H1 (cell line): ENCODE results near the gene ATP7B. TPM values are rescaled to one million over a fixed set of nuclear protein-coding genes. Genes with fewer than 3 reads are reported as not detected.

Experiments
- CTCF ChIA-PET: fragments of 300-600 bp; sonication (Branson Sonifier 250); formaldehyde crosslinking; loops from one replicate; lab custom pipeline; 2021; ENCODE audit not compliant: partially characterized antibody; lab: Charles Lee
- POLR2A ChIA-PET: fragments of 300-600 bp; sonication (Branson Sonifier 250); formaldehyde crosslinking; loops from one replicate; lab custom pipeline; 2021; ENCODE audit warnings: inconsistent platforms; ENCODE audit not compliant: partially characterized antibody; lab: Charles Lee
- DNase-seq, 2 experiments: peaks; one replicate each; pipeline versions ENCODE4 v3.0.0 to v3.0.0-alpha.2; 2010 to 2022; ENCODE audit warnings: low spot score in 2 of 2, low read depth in 1 of 2, mixed read lengths in 1 of 2
- FAIRE-seq: peaks from 2 replicates; lab custom pipeline; 2011; peaks lifted over from hg19 to GRCh38; lab: Jason Lieb, UNC
- H2AFZ ChIP-seq: 2 replicates; pipeline ENCODE4 v1.8.1; 2012; ENCODE audit warnings: low read length, inconsistent platforms
- H2AK5ac ChIP-seq: 2 replicates; pipeline ENCODE4 v1.6.1; 2013; ENCODE audit warnings: low read depth, low read length
- H2BK120ac ChIP-seq: replicated peaks from 2 replicates; pipeline ENCODE3; 2013; ENCODE audit warnings: low read depth, low read length, inconsistent platforms
- H2BK12ac ChIP-seq: 2 replicates; pipeline ENCODE4 v1.6.1; 2013; ENCODE audit warnings: low read depth, low read length
- H2BK15ac ChIP-seq: 2 replicates; pipeline ENCODE4 v1.6.1; 2013; ENCODE audit warnings: low read length
- H2BK20ac ChIP-seq: 2 replicates; pipeline ENCODE4 v1.6.1; 2013; ENCODE audit warnings: low read length
- H2BK5ac ChIP-seq: 2 replicates; pipeline ENCODE4 v1.6.1; 2013; ENCODE audit warnings: low read depth, low read length
- H3K14ac ChIP-seq: 2 replicates; pipeline ENCODE4 v1.6.1; 2013; ENCODE audit warnings: inconsistent platforms; ENCODE audit not compliant: insufficient read length
- H3K18ac ChIP-seq: 2 replicates; pipeline ENCODE4 v1.6.1; 2013; ENCODE audit warnings: low read length; ENCODE audit errors: extremely low read depth
- H3K23ac ChIP-seq: 2 replicates; pipeline ENCODE4 v1.6.1; 2013; ENCODE audit warnings: inconsistent platforms; ENCODE audit not compliant: insufficient read length
- H3K23me2 ChIP-seq: 2 replicates; pipeline ENCODE4 v1.6.1; 2013; ENCODE audit warnings: low read depth, low read length
- H3K27ac ChIP-seq: 2 replicates; pipeline ENCODE4 v1.6.1; 2011; ENCODE audit warnings: low read depth, low read length, inconsistent platforms
- H3K27me3 ChIP-seq, 4 experiments: replicated peaks in 1 of 4; 1 replicate in 1 of 4; 2 replicates in 3 of 4; pipeline versions ENCODE4 v1.6.1 to v1.8.1; 2011 to 2013; ENCODE audit warnings: low read length in 3 of 4, mild to moderate bottlenecking in 3 of 4, inconsistent platforms in 2 of 4, mixed read lengths in 2 of 4, moderate library complexity in 1 of 4; ENCODE audit not compliant: control insufficient read depth in 3 of 4, insufficient read depth in 3 of 4; ENCODE audit errors: extremely low read depth in 1 of 4
- H3K36me3 ChIP-seq, 4 experiments: 2 replicates each; pipeline versions ENCODE4 v1.6.1 to v1.8.1; 2011 to 2013; ENCODE audit warnings: mild to moderate bottlenecking in 4 of 4, low read length in 3 of 4, moderate library complexity in 2 of 4, control low read depth in 1 of 4, inconsistent platforms in 1 of 4; ENCODE audit not compliant: insufficient read depth in 4 of 4, control insufficient read depth in 2 of 4
- H3K4ac ChIP-seq: replicated peaks from 2 replicates; pipeline ENCODE3; 2013; ENCODE audit warnings: low read length, low read depth, mixed read lengths, inconsistent platforms; ENCODE audit not compliant: insufficient read length
- H3K4me1 ChIP-seq, 4 experiments: replicated peaks in 1 of 4; 1 replicate in 1 of 4; 2 replicates in 3 of 4; pipeline versions ENCODE4 v1.6.1 to v1.8.1; 2011 to 2013; ENCODE audit warnings: low read length in 3 of 4, inconsistent platforms in 2 of 4, mixed read lengths in 1 of 4; ENCODE audit not compliant: insufficient read depth in 4 of 4, control insufficient read depth in 3 of 4
- H3K4me2 ChIP-seq, 2 experiments: 2 replicates each; pipeline versions ENCODE4 v1.6.1 to v1.8.1; 2011 to 2013; ENCODE audit warnings: low read depth in 2 of 2, low read length in 2 of 2, control low read depth in 1 of 2, inconsistent platforms in 1 of 2, mild to moderate bottlenecking in 1 of 2; ENCODE audit not compliant: insufficient read depth in 1 of 2
- H3K4me3 ChIP-seq, 4 experiments: fragments of 200-600, 300-600 bp in 1 of 4; sonication (generic), shearing (Covaris generic), sonication (Bioruptor Twin) in 1 of 4; 2 replicates each; pipeline versions ENCODE4 v1.5.1 to v1.8.1; 2011 to 2016; ENCODE audit warnings: low read length in 4 of 4, low read depth in 3 of 4, control low read depth in 2 of 4, inconsistent platforms in 2 of 4, mild to moderate bottlenecking in 2 of 4, mixed read lengths in 1 of 4, moderate library complexity in 1 of 4; ENCODE audit not compliant: insufficient read depth in 2 of 4; ENCODE audit errors: extremely low read depth in 1 of 4
- H3K56ac ChIP-seq: replicated peaks from 2 replicates; pipeline ENCODE3; 2013; ENCODE audit warnings: low read depth, mild to moderate bottlenecking, mixed read lengths, low read length, inconsistent platforms; ENCODE audit not compliant: insufficient read length
- H3K79me1 ChIP-seq: 2 replicates; pipeline ENCODE4 v1.6.1; 2013; ENCODE audit warnings: low read depth, low read length, control low read depth
- H3K79me2 ChIP-seq, 2 experiments: 2 replicates each; pipeline versions ENCODE4 v1.6.1 to v1.8.1; 2012 to 2013; ENCODE audit warnings: low read length in 2 of 2, mild to moderate bottlenecking in 2 of 2, inconsistent platforms in 1 of 2; ENCODE audit not compliant: insufficient read depth in 2 of 2, control insufficient read depth in 1 of 2
- H3K9ac ChIP-seq, 4 experiments: replicated peaks in 1 of 4; 1 replicate in 1 of 4; 2 replicates in 3 of 4; pipeline versions ENCODE4 v1.6.1 to v1.8.1; 2011 to 2013; ENCODE audit warnings: low read depth in 3 of 4, low read length in 3 of 4, control low read depth in 2 of 4, mild to moderate bottlenecking in 2 of 4, moderate library complexity in 2 of 4, inconsistent platforms in 1 of 4; ENCODE audit errors: extremely low read depth in 1 of 4
- H3K9me3 ChIP-seq, 2 experiments: 2 replicates each; pipeline versions ENCODE4 v1.6.1 to v1.8.1; 2012 to 2013; ENCODE audit warnings: mild to moderate bottlenecking in 2 of 2, moderate library complexity in 2 of 2, control low read depth in 1 of 2, inconsistent platforms in 1 of 2, low read depth in 1 of 2, low read length in 1 of 2, mixed read lengths in 1 of 2; ENCODE audit not compliant: insufficient read depth in 2 of 2
- H4K20me1 ChIP-seq, 2 experiments: replicated peaks in 1 of 2; 2 replicates each; pipeline versions ENCODE3 to v1.8.1; 2011 to 2013; ENCODE audit warnings: inconsistent platforms in 2 of 2, low read length in 2 of 2, mild to moderate bottlenecking in 1 of 2; ENCODE audit not compliant: insufficient read depth in 2 of 2, control insufficient read depth in 1 of 2
- H4K5ac ChIP-seq: 2 replicates; pipeline ENCODE4 v1.6.1; 2013; ENCODE audit warnings: low read length, low read depth, mixed read lengths, inconsistent platforms; ENCODE audit not compliant: insufficient read length
- H4K8ac ChIP-seq: 2 replicates; pipeline ENCODE4 v1.8.0; 2013; ENCODE audit warnings: mild to moderate bottlenecking, moderate library complexity, low read length, inconsistent platforms; ENCODE audit not compliant: insufficient read depth; ENCODE audit errors: extremely low read depth
- H4K91ac ChIP-seq: replicated peaks from 2 replicates; pipeline ENCODE3; 2013; ENCODE audit warnings: low read length, mixed read lengths, inconsistent platforms; ENCODE audit not compliant: insufficient read length
- BCL11A ChIP-seq, 2 experiments: IDR thresholded peaks; one replicate each; pipeline ENCODE4 v1.6.1; 2011; ENCODE audit warnings: low read depth in 2 of 2, low read length in 2 of 2, mild to moderate bottlenecking in 2 of 2
- CHD2 ChIP-seq: IDR thresholded peaks from 2 replicates; pipeline ENCODE4 v1.6.1; 2012; ENCODE audit warnings: low read length, improper control_type of control experiment
- GTF2F1 ChIP-seq: IDR thresholded peaks from 2 replicates; pipeline ENCODE4 v1.6.1; 2012; ENCODE audit warnings: low read depth, low read length, improper control_type of control experiment, borderline replicate concordance
- HDAC2 ChIP-seq, 2 experiments: fragments of 300-600 bp in 1 of 2; sonication (generic) in 1 of 2; IDR thresholded peaks; 2 replicates each; pipeline ENCODE4 v1.6.1; 2011 to 2012; ENCODE audit warnings: low read depth in 2 of 2, low read length in 2 of 2, mild to moderate bottlenecking in 2 of 2, moderate library complexity in 2 of 2, borderline replicate concordance in 1 of 2, inconsistent platforms in 1 of 2
- HDAC6 ChIP-seq: IDR thresholded peaks from one replicate; pipeline ENCODE4 v1.7.1; 2012; ENCODE audit warnings: low read depth, mild to moderate bottlenecking, inconsistent platforms, low read length, moderate library complexity
- JUN ChIP-seq: IDR thresholded peaks from 2 replicates; pipeline ENCODE4 v1.6.1; 2011; ENCODE audit warnings: low read depth, mild to moderate bottlenecking, improper control_type of control experiment, low read length
- JUND ChIP-seq: IDR thresholded peaks from 2 replicates; pipeline ENCODE4 v1.6.1; 2011; ENCODE audit warnings: mild to moderate bottlenecking, improper control_type of control experiment, low read length
- MAFK ChIP-seq: IDR thresholded peaks from 2 replicates; pipeline ENCODE4 v1.6.1; 2012; ENCODE audit warnings: low read depth, mild to moderate bottlenecking, improper control_type of control experiment, low read length
- MAX ChIP-seq: IDR thresholded peaks from 2 replicates; pipeline ENCODE4 v1.6.1; 2012; ENCODE audit warnings: inconsistent platforms
- POU5F1 ChIP-seq: IDR thresholded peaks from 2 replicates; pipeline ENCODE4 v1.6.1; 2011; ENCODE audit warnings: low read depth, mild to moderate bottlenecking, low read length, moderate library complexity
- SIN3A ChIP-seq, 2 experiments: IDR thresholded peaks in 1 of 2; conservative IDR thresholded peaks in 1 of 2; 2 replicates each; pipeline ENCODE4 v1.6.1; 2011 to 2012; ENCODE audit warnings: low read length in 2 of 2, improper control_type of control experiment in 1 of 2, low read depth in 1 of 2, mild to moderate bottlenecking in 1 of 2
- SP2 ChIP-seq: IDR thresholded peaks from 2 replicates; pipeline ENCODE4 v1.6.1; 2012; ENCODE audit warnings: mild to moderate bottlenecking, low read length, inconsistent platforms
- SUZ12 ChIP-seq: fragments of 200-600 bp; sonication (generic); IDR thresholded peaks from 2 replicates; pipeline ENCODE4 v1.6.1; 2012; ENCODE audit warnings: mild to moderate bottlenecking, inconsistent platforms, low read length, moderate library complexity, mixed read lengths
- WGBS, 2 experiments: shearing (Covaris generic) in 1 of 2; methylation state at CpG; one replicate each; pipeline versions ENCODE4 v1.1.6 to v1.1.7; 2013 to 2015; ENCODE audit warnings: low lambda C conversion rate in 2 of 2, mixed read lengths in 2 of 2, inconsistent platforms in 1 of 2, low coverage in 1 of 2, missing lambda C conversion rate in 1 of 2; ENCODE audit not compliant: insufficient replicate concordance in 2 of 2, insufficient coverage in 1 of 2, insufficient read length in 1 of 2; ENCODE audit errors: extremely low coverage in 1 of 2, missing lambda C conversion rate in 1 of 2; 5-methylcytosine and 5-hydroxymethylcytosine counted together
- polyA plus RNA-seq, 7 experiments: library from polyadenylated mRNA; depleted of rRNA in 3 of 7; stranded (reverse) in 5 of 7; unstranded in 2 of 7; fragments of >200 nt in 5 of 7; fragments of 200-250 nt in 2 of 7; gene quantifications; 1 replicate in 5 of 7; 2 replicates in 1 of 7; 4 replicates in 1 of 7; pipeline versions ENCODE4 v1.2.1 to v1.2.3, GENCODE V29; 2011 to 2013; ENCODE audit warnings: missing spikeins in 2 of 7, mixed read lengths in 2 of 7
- total RNA-seq: library from RNA; stranded (reverse); fragmentation: NEBNext Ultra II Directional; extraction: Animal tissue kit (Norgen Biotek cat#: 25700); gene quantifications from 2 replicates; pipeline ENCODE4 v1.2.1, GENCODE V29; 2021

Gene ATP7B
- total and polyA plus RNA-seq, 2 of the 8 experiments (the other 6 are each of a cell fraction or from before 2014, with no cell fraction given): 4.1 to 9.2 TPM

GRCh38 chr13:51999510-51999911, 11.7 kb downstream of the ATP7B start:
- POLR2A ChIA-PET: interaction anchor here (1.2 kb wide), 1 partner anchor 13 kb away, joined by 5 read pairs; the partner anchor contains the start of gene ALG11
- H3K4me2 ChIP-seq: peak overlapping the region in 1 of 2 experiments; percentile 43; a peak in 1 of 4 replicates
- H2BK12ac ChIP-seq: peak overlapping the region; percentile 0; the same call in 1 of the 2 replicates
- no peak for TF ChIP-seq SP2
- TF ChIP-seq HDAC2 (IDR thresholded peaks at IDR 0.05; ENCODE audit: borderline replicate concordance in 1 of 2, low read depth in 2 of 2, low read length in 2 of 2): no peak
- no peak for TF ChIP-seq JUN
- TF ChIP-seq POU5F1: no peak
- TF ChIP-seq SIN3A (conservative IDR thresholded peaks at IDR 0.05 in 1 of 2, IDR thresholded peaks at IDR 0.05 in 1 of 2; ENCODE audit: low read depth in 1 of 2, low read length in 2 of 2): no peak
- TF ChIP-seq MAX: no peak
- no peak for TF ChIP-seq BCL11A (IDR thresholded peaks at IDR 0.05; ENCODE audit: low read depth in 2 of 2, low read length in 2 of 2)
- TF ChIP-seq GTF2F1: no peak
- no peak for TF ChIP-seq HDAC6
- no peak for TF ChIP-seq CHD2
- TF ChIP-seq SUZ12: no peak
- no peak for TF ChIP-seq MAFK
- TF ChIP-seq JUND: no peak

More at GRCh38 chr13:51999510-51999911, 11.7 kb downstream of the ATP7B start:
- Histone ChIP-seq H3K36me3 (no peaks in the 10 kb centered on the region), H3K79me2 (no peaks in the 10 kb centered on the region), H3K56ac (no peak overlapping the region), H4K8ac (no peak overlapping the region; the same call in 1 of the 2 replicates), H3K4me1 (peaks cover 0 to 19% (median 14%) of the 10 kb centered on the region in 4 experiments; a peak in 5 of 7 replicates), H3K4me3 (no peak overlapping the region), H3K9me3 (no peaks in the 10 kb centered on the region), H3K4ac (no peak overlapping the region), H2BK20ac (no peak overlapping the region), H2BK15ac (0 out of 2 replicates have a peak overlapping the region, but pooled peaks have one; percentile 1), H4K20me1 (no peaks in the 10 kb centered on the region), H3K14ac (no peak overlapping the region), H3K27me3 (no peaks in the 10 kb centered on the region; a peak in 1 of 7 replicates), H3K79me1 (0 out of 2 replicates have a peak, but pooled peaks cover 3% of the 10 kb centered on the region), H2AFZ (no peak overlapping the region), H4K5ac (no peak overlapping the region), H3K18ac (no peak overlapping the region), H2AK5ac (no peak overlapping the region), H3K23ac (no peak overlapping the region), H4K91ac (peak overlapping the region; percentile 23), H2BK120ac (no peak overlapping the region), H2BK5ac (no peak overlapping the region), H3K27ac (no peak overlapping the region), H3K9ac (no peak overlapping the region), H3K23me2 (peaks cover 2% of the 10 kb centered on the region; the same call in 1 of the 2 replicates)
- 91% methylated on average over 12 of the region's 13 CpGs; no CpG with 5 or more reads in 1 of the 2 experiments for WGBS, 2 experiments
- no peak for DNase-seq
- no peak for FAIRE-seq
- CTCF ChIA-PET: interaction anchor here (0.6 to 6.7 kb wide), 19 partner anchors 9 to 655 kb away, joined by 3 to 107 read pairs (median 4); partner anchors contain the start of genes ALG11, ATP7B and NEK5
